WTC11 (cell line): ENCODE results near the gene SAP25. TPM values are rescaled to one million over a fixed set of nuclear protein-coding genes. Genes with fewer than 3 reads are reported as not detected.

ENCODE experiments used
- ATAC-seq: fragments of 200-7000 bp; cut with Tn5 transposase; 2 replicates; pipeline ENCODE4 v1.10.0; 2021; ENCODE audit warnings: mild to moderate bottlenecking, moderate library complexity
- CTCF ChIA-PET: fragments of 300-600 bp; sonication (Branson Sonifier 250); formaldehyde crosslinking; loops from one replicate; lab custom pipeline; 2021; ENCODE audit warnings: antibody characterized with exemption; lab: Charles Lee
- POLR2A ChIA-PET: fragments of 350-600 bp; sonication (Branson Sonifier 250); formaldehyde crosslinking; loops from one replicate; lab custom pipeline; 2021; ENCODE audit warnings: antibody characterized with exemption; lab: Charles Lee
- DNase-seq: peaks from one replicate; pipeline ENCODE4 v3.0.0; 2021; ENCODE audit warnings: low spot score
- H3K27ac Mint-ChIP-seq: 2 replicates; pipeline ENCODE4 v1.8.0; 2021; ENCODE audit warnings: mixed read lengths
- H3K27me3 Mint-ChIP-seq: 2 replicates; pipeline ENCODE4 v1.8.0; 2021; ENCODE audit warnings: low read depth, mild to moderate bottlenecking, moderate library complexity, mixed read lengths
- H3K36me3 Mint-ChIP-seq: 2 replicates; pipeline ENCODE4 v1.8.0; 2021; ENCODE audit warnings: mixed read lengths
- H3K4me1 Mint-ChIP-seq: 2 replicates; pipeline ENCODE4 v1.8.0; 2022; ENCODE audit warnings: mixed read lengths
- H3K4me3 Mint-ChIP-seq: 2 replicates; pipeline ENCODE4 v1.8.0; 2021; ENCODE audit warnings: mild to moderate bottlenecking, moderate library complexity, mixed read lengths
- H3K9me3 Mint-ChIP-seq: 2 replicates; pipeline ENCODE4 v1.8.0; 2021; ENCODE audit warnings: mixed read lengths
- ATF2 ChIP-seq: sonication (generic); formaldehyde crosslinking; IDR thresholded peaks from 2 replicates; pipeline ENCODE4 v1.8.1; 2022; ENCODE audit warnings: low read depth, missing genetic modification reagents, borderline replicate concordance
- CDX4 ChIP-seq: fragments of 250-450 bp; sonication (Bioruptor Pico); IDR thresholded peaks from 2 replicates; pipeline ENCODE4 v1.9.0; 2021; ENCODE audit warnings: moderate library complexity, mild to moderate bottlenecking, inconsistent platforms, borderline replicate concordance
- CREM ChIP-seq: sonication (generic); formaldehyde crosslinking; IDR thresholded peaks from 2 replicates; pipeline ENCODE4 v1.8.1; 2022; ENCODE audit warnings: mild to moderate bottlenecking, missing genetic modification reagents, moderate library complexity
- ERG ChIP-seq: fragments of 250-450 bp; sonication (Bioruptor Pico); IDR thresholded peaks from 2 replicates; pipeline ENCODE4 v1.8.0; 2021; ENCODE audit warnings: mild to moderate bottlenecking
- ESRRA ChIP-seq: sonication (generic); formaldehyde crosslinking; IDR thresholded peaks from 2 replicates; pipeline ENCODE4 v1.8.1; 2022; ENCODE audit warnings: mild to moderate bottlenecking, missing genetic modification reagents, borderline replicate concordance
- FOXJ3 ChIP-seq: sonication (generic); formaldehyde crosslinking; IDR thresholded peaks from 2 replicates; pipeline ENCODE4 v1.9.0; 2021; ENCODE audit warnings: missing genetic modification reagents, mild to moderate bottlenecking, borderline replicate concordance
- FOXK1 ChIP-seq: sonication (generic); formaldehyde crosslinking; IDR thresholded peaks from 2 replicates; pipeline ENCODE4 v1.8.0; 2022; ENCODE audit warnings: mild to moderate bottlenecking, moderate library complexity, missing genetic modification reagents
- GABPB1 ChIP-seq: sonication (generic); formaldehyde crosslinking; IDR thresholded peaks from 2 replicates; pipeline ENCODE4 v1.8.1; 2023; ENCODE audit warnings: mild to moderate bottlenecking, missing genetic modification reagents
- IRF1 ChIP-seq: sonication (generic); formaldehyde crosslinking; IDR thresholded peaks from 2 replicates; pipeline ENCODE4 v1.8.0; 2023; ENCODE audit warnings: missing genetic modification reagents
- JAZF1 ChIP-seq: fragments of 250-450 bp; sonication (Bioruptor Pico); IDR thresholded peaks from 2 replicates; pipeline ENCODE4 v1.9.0; 2021; ENCODE audit warnings: moderate library complexity, mild to moderate bottlenecking, inconsistent platforms
- MAX ChIP-seq: sonication (generic); formaldehyde crosslinking; IDR thresholded peaks from 2 replicates; pipeline ENCODE4 v1.8.0; 2022; ENCODE audit warnings: mild to moderate bottlenecking, missing genetic modification reagents
- MYBL2 ChIP-seq: sonication (generic); formaldehyde crosslinking; IDR thresholded peaks from 2 replicates; pipeline ENCODE4 v1.8.1; 2023; ENCODE audit warnings: mild to moderate bottlenecking, moderate library complexity, missing genetic modification reagents
- NR1H2 ChIP-seq: sonication (generic); formaldehyde crosslinking; IDR thresholded peaks from 2 replicates; pipeline ENCODE4 v1.9.0; 2021; ENCODE audit warnings: mild to moderate bottlenecking, moderate library complexity, missing genetic modification reagents
- SMAD3 ChIP-seq: sonication (generic); formaldehyde crosslinking; IDR thresholded peaks from 2 replicates; pipeline ENCODE4 v1.8.0; 2022; ENCODE audit warnings: missing genetic modification reagents, mild to moderate bottlenecking, borderline replicate concordance
- SP1 ChIP-seq: sonication (generic); formaldehyde crosslinking; conservative IDR thresholded peaks from 2 replicates; pipeline ENCODE4 v1.8.1; 2022; ENCODE audit warnings: missing genetic modification reagents
- STAT6 ChIP-seq: sonication (generic); formaldehyde crosslinking; conservative IDR thresholded peaks from 2 replicates; pipeline ENCODE4 v1.8.1; 2023; ENCODE audit warnings: mild to moderate bottlenecking, low read depth, missing genetic modification reagents, moderate library complexity
- TCF7 ChIP-seq: sonication (generic); formaldehyde crosslinking; IDR thresholded peaks from 2 replicates; pipeline ENCODE4 v1.8.0; 2022; ENCODE audit warnings: mild to moderate bottlenecking, low read depth, missing genetic modification reagents, moderate library complexity
- ZNF396 ChIP-seq: fragments of 250-450 bp; sonication (Bioruptor Pico); IDR thresholded peaks from 2 replicates; pipeline ENCODE4 v1.8.0; 2021; ENCODE audit warnings: mild to moderate bottlenecking, moderate library complexity, borderline replicate concordance
- ZNF416 ChIP-seq: fragments of 250-450 bp; sonication (Bioruptor Pico); IDR thresholded peaks from 2 replicates; pipeline ENCODE4 v1.9.0; 2021; ENCODE audit warnings: mild to moderate bottlenecking, inconsistent platforms
- ZNF512 ChIP-seq: sonication (generic); formaldehyde crosslinking; IDR thresholded peaks from 2 replicates; pipeline ENCODE4 v1.8.1; 2022; ENCODE audit warnings: missing genetic modification reagents, borderline replicate concordance
- total RNA-seq: library from RNA; stranded (reverse); gene quantifications from 3 replicates; pipeline ENCODE4 v1.2.3, GENCODE V29; 2021

SAP25 gene
- total RNA-seq, 1 experiment from 2014 or later, result 9.3 TPM

- peaks cover 4% of the 10 kb centered on the region for H3K4me1 Mint-ChIP-seq
- TF ChIP-seq ESRRA, result no peak
- TF ChIP-seq ZNF512 (CRISPR knock-in tag), result no peak
- TF ChIP-seq ZNF396 (CRISPR knock-in tag), result no peak
- TF ChIP-seq FOXJ3 (CRISPR knock-in tag), result no peak
- no peak for TF ChIP-seq MYBL2 (CRISPR knock-in tag)
- TF ChIP-seq IRF1 (CRISPR knock-in tag), result no peak
- TF ChIP-seq CDX4, result no peak
- TF ChIP-seq MAX (CRISPR knock-in tag), result no peak
- TF ChIP-seq SP1 (CRISPR knock-in tag), result no peak
- TF ChIP-seq STAT6 (CRISPR knock-in tag), result no peak
- TF ChIP-seq ATF2 (CRISPR knock-in tag), result no peak
- no peak for TF ChIP-seq ZNF416 (CRISPR knock-in tag)
- TF ChIP-seq CREM (CRISPR knock-in tag), result no peak
- TF ChIP-seq GABPB1 (CRISPR knock-in tag), result no peak
- no peaks in the 10 kb centered on the region for H3K9me3 Mint-ChIP-seq
- H3K27me3 Mint-ChIP-seq, result no peaks in the 10 kb centered on the region
- DNase-seq (no peak), ATAC-seq (no peak)
- no peak overlapping the region for H3K4me3 Mint-ChIP-seq
- POLR2A ChIA-PET, result no interaction called here
- CTCF ChIA-PET, result interaction anchor here (0.9 to 4.0 kb wide), 4 partner anchors 18 to 93 kb away, joined by 3 to 58 read pairs (median 3); no protein-coding TSS in a partner anchor
- no peaks in the 10 kb centered on the region for H3K36me3 Mint-ChIP-seq
- H3K27ac Mint-ChIP-seq, result no peak overlapping the region
Observed at GRCh38 chr7:100561491-100562194, 12.1 kb downstream of the SAP25 start.

GRCh38 chr7:100559127-100559526 lies 14.6 kb downstream of the SAP25 start:
- DNase-seq (no peak), ATAC-seq (no peak)
- H3K27ac Mint-ChIP-seq, result peak overlapping the region; percentile 33; the same call in 1 of the 2 replicates
- no peaks in the 10 kb centered on the region for H3K9me3 Mint-ChIP-seq
- H3K4me3 Mint-ChIP-seq, result no peak overlapping the region
- ChIA-PET CTCF (interaction anchor here (0.5 to 4.0 kb wide), 45 partner anchors 10 to 1643 kb away, joined by 3 to 58 read pairs (median 7); partner anchors contain the start of genes ACHE, AGFG2, FBXO24 and LRCH4), POLR2A (interaction anchor here (0.5 to 0.7 kb wide), 3 partner anchors 53 to 1184 kb away, joined by 3 to 5 read pairs (median 4); no protein-coding TSS in a partner anchor)
- no peaks in the 10 kb centered on the region for H3K4me1 Mint-ChIP-seq
- no peaks in the 10 kb centered on the region for H3K36me3 Mint-ChIP-seq
- H3K27me3 Mint-ChIP-seq, result no peaks in the 10 kb centered on the region
- TF ChIP-seq TCF7 (CRISPR knock-in tag) (no peak), FOXK1 (CRISPR knock-in tag) (no peak), STAT6 (CRISPR knock-in tag) (no peak), ERG (CRISPR knock-in tag) (no peak), GABPB1 (CRISPR knock-in tag) (no peak), SMAD3 (CRISPR knock-in tag) (no peak), JAZF1 (CRISPR knock-in tag) (no peak), NR1H2 (CRISPR knock-in tag) (no peak)
